Peyer's patch (tissue), 4 donors: ENCODE data around the gene PTPN22. TPM values are rescaled to one million over a fixed set of nuclear protein-coding genes. Genes with fewer than 3 reads are reported as not detected.

Experiments used
- DNase-seq, 3 donors: peaks; one replicate each; pipeline ENCODE4 v3.0.0-alpha.2; 2017 to 2019
- H3K27ac ChIP-seq, 4 donors: fragments of 200-600 bp; sonication (generic); one replicate each; pipeline ENCODE4 v1.5.1; 2016 to 2019
- H3K27me3 ChIP-seq, 2 donors: fragments of 200-600 bp; sonication (generic); one replicate each; pipeline ENCODE4 v1.5.1; 2019
- H3K36me3 ChIP-seq, 3 donors: fragments of 200-600 bp; sonication (generic); one replicate each; pipeline ENCODE4 v1.5.1; 2016 to 2019
- H3K4me1 ChIP-seq, 4 donors: fragments of 200-600 bp; sonication (generic); one replicate each; pipeline ENCODE4 v1.5.1; 2016 to 2019
- H3K4me3 ChIP-seq, 4 donors: fragments of 200-600 bp; sonication (generic); 1 replicate in 3 of 4; 2 replicates in 1 of 4; pipeline ENCODE4 v1.5.1; 2016 to 2019; ENCODE audit warnings: mild to moderate bottlenecking in 1 of 4
- H3K9me3 ChIP-seq, 4 donors: fragments of 200-600 bp; sonication (generic); one replicate each; pipeline ENCODE4 v1.5.1; 2016 to 2019; ENCODE audit warnings: mild to moderate bottlenecking in 1 of 4
- POLR2A ChIP-seq, 2 donors: fragments of 450-650 bp; IDR thresholded peaks; one replicate each; pipeline ENCODE4 v1.5.1; 2017; ENCODE audit warnings: antibody characterized with exemption in 2 of 2, mild to moderate bottlenecking in 2 of 2, moderate library complexity in 2 of 2
- total RNA-seq, 4 donors: library from RNA; depleted of rRNA; stranded (reverse); fragments of >200 nt; gene quantifications; one replicate each; pipeline ENCODE4 v1.1.0, GENCODE V29; 2016
- TF ChIP-seq, protein P1 (sequence below), 6 experiments: fragments of 450-650 bp in 4 of 6; fragments of 200-600 bp in 2 of 6; sonication (generic) in 1 of 6; IDR thresholded peaks; one replicate each; pipeline ENCODE4 v1.5.1; 2017 to 2019; ENCODE audit warnings: antibody characterized with exemption in 6 of 6, mild to moderate bottlenecking in 3 of 6, moderate library complexity in 1 of 6

The PTPN22 gene
- total RNA-seq, 4 donors from 2014 or later: 11.4 to 16.9 (median 13.2) TPM

DNA sequence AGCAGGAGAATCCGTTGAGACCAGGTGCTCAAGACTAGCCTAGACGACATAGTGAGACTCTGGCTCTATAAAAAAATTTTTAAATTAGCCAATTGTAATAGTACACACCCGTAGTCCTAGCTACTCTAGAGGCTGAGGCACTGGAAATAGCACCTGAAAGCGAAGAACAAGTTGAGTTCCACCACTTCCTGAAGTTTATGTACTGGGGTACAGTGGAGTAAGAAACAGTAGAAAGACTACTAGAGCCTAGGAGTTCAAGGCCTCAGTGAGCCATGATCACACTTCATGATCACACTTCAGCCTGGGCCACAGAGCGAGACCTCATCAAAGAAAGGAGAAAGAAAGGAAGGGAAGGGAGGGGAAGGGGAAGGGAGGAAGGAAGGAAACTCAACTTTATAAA lies 79.0 kb downstream of the PTPN22 start:
- no peak for DNase-seq
- H3K4me1 ChIP-seq: no peaks in the 10 kb centered on the region
- H3K9me3 ChIP-seq: no peaks in the 10 kb centered on the region
- H3K27ac ChIP-seq: no peak overlapping the region
- H3K4me3 ChIP-seq: no peak overlapping the region
- peaks cover 0 to 31% (median 0%) of the 10 kb centered on the region in 3 donors for H3K36me3 ChIP-seq
- no peaks in the 10 kb centered on the region for H3K27me3 ChIP-seq
- no peak for TF ChIP-seq POLR2A (IDR thresholded peaks at IDR 0.05)
- TF ChIP-seq, protein P1, sequence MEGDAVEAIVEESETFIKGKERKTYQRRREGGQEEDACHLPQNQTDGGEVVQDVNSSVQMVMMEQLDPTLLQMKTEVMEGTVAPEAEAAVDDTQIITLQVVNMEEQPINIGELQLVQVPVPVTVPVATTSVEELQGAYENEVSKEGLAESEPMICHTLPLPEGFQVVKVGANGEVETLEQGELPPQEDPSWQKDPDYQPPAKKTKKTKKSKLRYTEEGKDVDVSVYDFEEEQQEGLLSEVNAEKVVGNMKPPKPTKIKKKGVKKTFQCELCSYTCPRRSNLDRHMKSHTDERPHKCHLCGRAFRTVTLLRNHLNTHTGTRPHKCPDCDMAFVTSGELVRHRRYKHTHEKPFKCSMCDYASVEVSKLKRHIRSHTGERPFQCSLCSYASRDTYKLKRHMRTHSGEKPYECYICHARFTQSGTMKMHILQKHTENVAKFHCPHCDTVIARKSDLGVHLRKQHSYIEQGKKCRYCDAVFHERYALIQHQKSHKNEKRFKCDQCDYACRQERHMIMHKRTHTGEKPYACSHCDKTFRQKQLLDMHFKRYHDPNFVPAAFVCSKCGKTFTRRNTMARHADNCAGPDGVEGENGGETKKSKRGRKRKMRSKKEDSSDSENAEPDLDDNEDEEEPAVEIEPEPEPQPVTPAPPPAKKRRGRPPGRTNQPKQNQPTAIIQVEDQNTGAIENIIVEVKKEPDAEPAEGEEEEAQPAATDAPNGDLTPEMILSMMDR (IDR thresholded peaks at IDR 0.05): no peak

DNA sequence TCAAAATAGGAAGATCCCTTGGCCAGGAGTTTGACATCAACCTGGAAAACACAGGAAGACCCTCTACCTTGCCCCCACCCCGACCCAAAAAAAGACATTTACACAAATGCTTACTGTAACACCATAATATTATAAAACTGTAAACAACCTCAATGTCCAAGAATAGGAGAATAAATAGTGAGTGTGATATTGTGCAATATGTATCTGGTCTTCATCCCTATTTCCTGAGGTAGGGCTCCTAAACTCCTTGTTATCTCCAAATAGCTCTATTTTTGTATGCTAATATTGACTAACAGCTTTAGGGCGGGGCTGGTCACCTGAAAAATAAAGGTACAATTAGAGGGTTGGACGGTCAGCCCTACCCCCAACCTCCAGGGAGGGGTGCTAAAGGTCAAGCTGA lies 82.7 kb downstream of the PTPN22 start:
- no peaks in the 10 kb centered on the region for H3K36me3 ChIP-seq
- no peak for DNase-seq
- H3K4me1 ChIP-seq: peaks cover 0 to 9% (median 0%) of the 10 kb centered on the region in 4 donors
- TF ChIP-seq, protein P1 (IDR thresholded peaks at IDR 0.05): no peak
- TF ChIP-seq POLR2A (IDR thresholded peaks at IDR 0.05): no peak
- H3K4me3 ChIP-seq: no peak overlapping the region
- H3K27ac ChIP-seq: no peak overlapping the region
- no peaks in the 10 kb centered on the region for H3K9me3 ChIP-seq
- H3K27me3 ChIP-seq: no peaks in the 10 kb centered on the region

DNA sequence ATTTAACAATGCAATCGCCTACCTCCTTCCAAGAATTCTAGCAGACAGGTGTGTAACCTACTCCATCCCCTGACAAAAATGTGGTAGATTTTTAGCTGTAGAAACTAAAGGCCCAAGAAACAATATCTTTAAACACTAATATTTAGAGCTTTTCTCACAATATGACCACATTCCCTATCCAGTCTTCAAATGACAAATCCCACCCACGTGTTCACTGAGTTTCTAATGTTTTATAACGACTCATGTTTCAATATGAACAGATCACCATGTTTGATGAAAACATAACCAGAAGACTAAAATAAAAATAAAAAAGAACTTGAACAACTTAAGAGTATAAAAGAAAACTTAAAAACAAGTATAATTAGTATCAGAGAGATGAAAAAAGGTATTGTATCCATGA lies 83.8 kb downstream of the PTPN22 start:
- Histone ChIP-seq H3K27ac (no peak overlapping the region), H3K27me3 (no peaks in the 10 kb centered on the region), H3K9me3 (no peaks in the 10 kb centered on the region), H3K4me1 (peaks cover 0 to 19% (median 3%) of the 10 kb centered on the region in 4 donors), H3K4me3 (no peak overlapping the region), H3K36me3 (no peaks in the 10 kb centered on the region)
- no peak for DNase-seq
- no peak for TF ChIP-seq POLR2A (IDR thresholded peaks at IDR 0.05)
- TF ChIP-seq, protein P1 (IDR thresholded peaks at IDR 0.05): no peak

DNA sequence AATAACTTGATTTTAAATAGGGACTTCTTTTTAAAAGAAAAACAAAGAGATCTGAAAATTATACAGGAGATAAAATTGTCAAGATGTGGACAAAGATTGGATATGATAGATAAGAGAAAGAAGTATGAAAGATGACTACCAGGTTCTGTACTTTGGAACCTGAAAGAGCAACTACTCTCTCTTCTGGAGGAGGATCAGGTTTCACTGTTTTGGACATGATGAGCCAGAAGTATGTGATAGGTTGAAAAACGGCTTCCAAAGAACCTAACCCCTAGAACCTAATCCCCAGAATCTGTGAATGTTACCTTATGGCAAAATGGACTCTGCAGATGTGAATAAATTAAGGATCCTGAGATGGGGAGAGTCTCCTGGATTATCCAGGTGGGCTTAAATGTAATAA lies 85.4 kb downstream of the PTPN22 start:
- no peak overlapping the region for H3K4me3 ChIP-seq
- peaks cover 0 to 25% (median 5%) of the 10 kb centered on the region in 4 donors for H3K4me1 ChIP-seq

DNA sequence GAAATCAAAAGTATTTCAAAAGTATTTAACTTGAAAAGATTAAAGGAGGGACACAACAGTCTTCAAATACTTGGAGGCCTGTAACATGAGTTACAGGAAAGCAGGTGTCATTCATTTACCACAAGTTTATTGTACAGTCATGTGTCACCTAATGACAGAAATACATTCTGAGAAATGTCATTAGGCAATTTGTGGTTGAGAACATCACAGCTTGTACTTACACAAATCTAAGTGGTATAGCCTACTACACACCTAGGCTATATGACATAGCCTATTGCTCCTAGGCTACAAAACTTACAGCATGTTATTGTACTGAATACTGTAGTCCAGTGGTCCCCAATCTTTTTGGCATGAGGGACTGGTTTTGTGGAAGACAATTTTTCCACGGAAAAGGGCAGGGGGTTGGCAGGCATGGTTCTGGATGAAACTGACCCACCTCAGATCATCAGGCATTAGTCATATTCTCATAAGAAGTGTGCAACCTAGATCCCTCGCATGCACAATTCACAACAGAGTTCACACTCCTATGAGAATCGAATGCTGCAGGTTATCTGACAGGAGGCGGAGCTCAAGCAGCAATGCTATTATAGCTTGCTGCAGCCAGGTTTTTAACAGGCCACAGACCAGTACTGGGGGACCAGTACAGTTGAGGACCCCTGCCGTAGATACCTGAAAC lies 87.3 kb downstream of the PTPN22 start:
- H3K9me3 ChIP-seq: no peaks in the 10 kb centered on the region
- DNase-seq: no peak
- H3K27ac ChIP-seq: peak overlapping the region; percentile 23 to 70 (median 58)
- H3K27me3 ChIP-seq: no peaks in the 10 kb centered on the region
- H3K36me3 ChIP-seq: no peaks in the 10 kb centered on the region
- H3K4me1 ChIP-seq: peaks cover 0 to 38% (median 5%) of the 10 kb centered on the region in 4 donors
- TF ChIP-seq, protein P1 (IDR thresholded peaks at IDR 0.05): no peak
- TF ChIP-seq POLR2A (IDR thresholded peaks at IDR 0.05): no peak
- no peak overlapping the region for H3K4me3 ChIP-seq

More for the DNA sequence above, 85.4 kb downstream of the PTPN22 start:
- Histone ChIP-seq H3K36me3 (no peaks in the 10 kb centered on the region), H3K9me3 (no peaks in the 10 kb centered on the region), H3K27ac (no peak overlapping the region), H3K27me3 (no peaks in the 10 kb centered on the region)
- TF ChIP-seq, protein P1 (IDR thresholded peaks at IDR 0.05): no peak
- no peak for TF ChIP-seq POLR2A (IDR thresholded peaks at IDR 0.05)
- no peak for DNase-seq
